ENCODE measurements around the gene KSR2.

KSR2 gene

GRCh38 chr12:117702741-117703140 lies 266.0 kb downstream of the KSR2 start:
- no peak overlapping the region for H3K27ac ChIP-seq
- TF ChIP-seq CTCF (IDR thresholded peaks at IDR 0.05): no peak
- H3K9me3 ChIP-seq (ENCODE audit: control insufficient read depth, low read length): no peaks in the 10 kb centered on the region
- H3K4me2 ChIP-seq (ENCODE audit: low read length): no peak overlapping the region
- H3K9ac ChIP-seq: no peak overlapping the region
- no peak overlapping the region for H3K4me3 ChIP-seq (ENCODE audit: low read depth, low read length)
- no peaks in the 10 kb centered on the region for H3K4me1 ChIP-seq
- H3K79me2 ChIP-seq: no peaks in the 10 kb centered on the region
- H2AFZ ChIP-seq: no peak overlapping the region
- H3K27me3 ChIP-seq (ENCODE audit: control insufficient read depth, insufficient read depth, low read length): no peaks in the 10 kb centered on the region
- H3K36me3 ChIP-seq (ENCODE audit: control insufficient read depth, insufficient read depth, low read length): no peaks in the 10 kb centered on the region

- Histone ChIP-seq H3K9me3 (ENCODE audit: control insufficient read depth, low read length) (no peaks in the 10 kb centered on the region), H3K27ac (no peak overlapping the region), H3K36me3 (ENCODE audit: control insufficient read depth, insufficient read depth, low read length) (no peaks in the 10 kb centered on the region), H2AFZ (no peak overlapping the region), H3K4me3 (ENCODE audit: low read depth, low read length) (no peak overlapping the region), H3K27me3 (ENCODE audit: control insufficient read depth, insufficient read depth, low read length) (no peaks in the 10 kb centered on the region), H3K4me2 (ENCODE audit: low read length) (no peak overlapping the region), H3K79me2 (no peaks in the 10 kb centered on the region), H3K9ac (no peak overlapping the region), H3K4me1 (no peaks in the 10 kb centered on the region)
- TF ChIP-seq CTCF (IDR thresholded peaks at IDR 0.05): no peak
These were observed 269.2 kb downstream of the KSR2 start for GRCh38 chr12:117699575-117699974.

GRCh38 chr12:117699118-117699517 lies 269.7 kb downstream of the KSR2 start:
- no peaks in the 10 kb centered on the region for H3K9me3 ChIP-seq (ENCODE audit: control insufficient read depth, low read length)
- H3K9ac ChIP-seq: no peak overlapping the region
- TF ChIP-seq CTCF (IDR thresholded peaks at IDR 0.05): no peak
- no peaks in the 10 kb centered on the region for H3K27me3 ChIP-seq (ENCODE audit: control insufficient read depth, insufficient read depth, low read length)
- no peak overlapping the region for H2AFZ ChIP-seq
- no peak overlapping the region for H3K4me3 ChIP-seq (ENCODE audit: low read depth, low read length)
- no peak overlapping the region for H3K27ac ChIP-seq
- H3K36me3 ChIP-seq (ENCODE audit: control insufficient read depth, insufficient read depth, low read length): no peaks in the 10 kb centered on the region
- H3K79me2 ChIP-seq: no peaks in the 10 kb centered on the region
- no peak overlapping the region for H3K4me2 ChIP-seq (ENCODE audit: low read length)
- H3K4me1 ChIP-seq: no peaks in the 10 kb centered on the region

GRCh38 chr12:117695956-117696355 lies 272.8 kb downstream of the KSR2 start:
- H3K9ac ChIP-seq: no peak overlapping the region
- no peaks in the 10 kb centered on the region for H3K36me3 ChIP-seq (ENCODE audit: control insufficient read depth, insufficient read depth, low read length)
- H3K27ac ChIP-seq: no peak overlapping the region
- no peaks in the 10 kb centered on the region for H3K4me1 ChIP-seq
- no peak overlapping the region for H3K4me2 ChIP-seq (ENCODE audit: low read length)
- no peak overlapping the region for H2AFZ ChIP-seq
- H3K79me2 ChIP-seq: no peaks in the 10 kb centered on the region
- H3K9me3 ChIP-seq (ENCODE audit: control insufficient read depth, low read length): no peaks in the 10 kb centered on the region
- no peak overlapping the region for H3K4me3 ChIP-seq (ENCODE audit: low read depth, low read length)
- no peak for TF ChIP-seq CTCF (IDR thresholded peaks at IDR 0.05)
- H3K27me3 ChIP-seq (ENCODE audit: control insufficient read depth, insufficient read depth, low read length): no peaks in the 10 kb centered on the region

DNA sequence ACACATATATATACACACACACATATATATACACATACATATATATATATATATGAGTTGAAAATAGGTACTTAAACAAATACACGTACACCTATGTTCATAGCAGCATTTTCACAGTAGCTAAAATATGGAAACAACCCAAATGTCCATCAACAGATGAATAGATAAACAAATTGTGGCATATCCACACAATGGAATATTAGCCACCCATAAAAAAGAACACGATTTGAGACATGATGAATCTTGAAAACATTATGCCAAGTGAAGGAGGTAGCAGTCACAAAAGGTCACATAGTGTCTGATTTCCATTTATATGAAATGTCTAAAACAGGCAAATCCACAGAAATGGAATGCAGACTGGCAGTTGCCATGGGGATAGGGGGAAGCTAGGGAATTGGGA lies 276.3 kb downstream of the KSR2 start:
- Histone ChIP-seq H3K4me3 (ENCODE audit: low read depth, low read length) (no peak overlapping the region), H3K4me1 (no peaks in the 10 kb centered on the region), H3K27ac (no peak overlapping the region), H3K9me3 (ENCODE audit: control insufficient read depth, low read length) (no peaks in the 10 kb centered on the region), H3K9ac (no peak overlapping the region), H3K79me2 (no peaks in the 10 kb centered on the region), H3K27me3 (ENCODE audit: control insufficient read depth, insufficient read depth, low read length) (no peaks in the 10 kb centered on the region), H3K4me2 (ENCODE audit: low read length) (no peak overlapping the region), H2AFZ (no peak overlapping the region), H3K36me3 (ENCODE audit: control insufficient read depth, insufficient read depth, low read length) (no peaks in the 10 kb centered on the region)
- no peak for TF ChIP-seq CTCF (IDR thresholded peaks at IDR 0.05)

Data from parathyroid adenoma (tissue), 2 donors.